UCSD-AML1 (cell line): Measurements from ENCODE around the gene TMEM218.

ENCODE experiments used
- DNase-seq: peaks from one replicate; lab custom pipeline; 2025; ENCODE audit not compliant: unreplicated experiment; lab: John Stamatoyannopoulos, UW

The TMEM218 gene

GRCh38 chr11:125076378-125076945, 35.0 kb downstream of the TMEM218 start:
- no peak for DNase-seq

GRCh38 chr11:125075900-125076317, 35.5 kb downstream of the TMEM218 start:
- DNase-seq: no peak

- no peak for DNase-seq
These were observed 36.2 kb downstream of the TMEM218 start for GRCh38 chr11:125075242-125075625.

GRCh38 chr11:125074511-125075241, 36.8 kb downstream of the TMEM218 start:
- DNase-seq: no peak

- no peak for DNase-seq
These were observed 37.6 kb downstream of the TMEM218 start for GRCh38 chr11:125073616-125074483.

- DNase-seq: no peak
These were observed 38.4 kb downstream of the TMEM218 start for GRCh38 chr11:125072961-125073590.

GRCh38 chr11:125072218-125072960, 39.0 kb downstream of the TMEM218 start:
- DNase-seq: no peak

GRCh38 chr11:125071846-125072217, 39.6 kb downstream of the TMEM218 start:
- DNase-seq: no peak

GRCh38 chr11:125071435-125071834, 40.0 kb downstream of the TMEM218 start:
- DNase-seq: no peak

- peak; percentile 81 for DNase-seq
These were observed 40.6 kb downstream of the TMEM218 start for GRCh38 chr11:125070699-125071254.

GRCh38 chr11:125069796-125070195, 41.6 kb downstream of the TMEM218 start:
- peak; percentile 41 for DNase-seq

GRCh38 chr11:125069008-125069407, 42.4 kb downstream of the TMEM218 start:
- DNase-seq: no peak

- no peak for DNase-seq
These were observed 43.1 kb downstream of the TMEM218 start for GRCh38 chr11:125068368-125068767.

GRCh38 chr11:125064070-125064469, 47.4 kb downstream of the TMEM218 start:
- no peak for DNase-seq

GRCh38 chr11:125063429-125064043, 47.9 kb downstream of the TMEM218 start:
- no peak for DNase-seq

GRCh38 chr11:125062931-125063428, 48.4 kb downstream of the TMEM218 start, which contains the start of gene SLC37A2:
TSS of gene SLC37A2 (plus strand) at chr11:125063305. CDS start at chr11:125063368, 63 bp downstream.
- peak; percentile 42 for DNase-seq

GRCh38 chr11:125062218-125062930, 49.1 kb downstream of the TMEM218 start:
- no peak for DNase-seq

- DNase-seq: no peak
These were observed 50.1 kb downstream of the TMEM218 start for GRCh38 chr11:125061281-125061680.

- no peak for DNase-seq
These were observed 53.8 kb downstream of the TMEM218 start for GRCh38 chr11:125057693-125058016.
